IMR-90 (cell line): Measurements from ENCODE around the gene HIGD1C.

ENCODE experiments used
- CEBPB ChIP-seq: IDR thresholded peaks from 2 replicates; pipeline ENCODE4 v1.6.1; 2012; ENCODE audit warnings: low read depth, low read length, improper control_type of control experiment
- CHD1 ChIP-seq: IDR thresholded peaks from 2 replicates; pipeline ENCODE4 v1.6.1; 2012; ENCODE audit warnings: low read depth, low read length, improper control_type of control experiment
- FOS ChIP-seq: fragments of 150-350 bp; IDR thresholded peaks from 2 replicates; pipeline ENCODE4 v1.6.1; 2016; ENCODE audit warnings: low read depth, low read length
- MAFK ChIP-seq: IDR thresholded peaks from 2 replicates; pipeline ENCODE4 v1.6.1; 2012; ENCODE audit warnings: low read depth, low read length, improper control_type of control experiment
- MXI1 ChIP-seq: IDR thresholded peaks from 2 replicates; pipeline ENCODE4 v1.6.1; 2012; ENCODE audit warnings: low read depth, mild to moderate bottlenecking, low read length, moderate library complexity, borderline replicate concordance
- POLR2A ChIP-seq: IDR thresholded peaks from 2 replicates; pipeline ENCODE4 v1.6.1; 2012; ENCODE audit warnings: mild to moderate bottlenecking, low read depth, low read length
- RAD21 ChIP-seq: IDR thresholded peaks from 2 replicates; pipeline ENCODE4 v1.6.1; 2012; ENCODE audit warnings: low read length, improper control_type of control experiment
- RCOR1 ChIP-seq: IDR thresholded peaks from 2 replicates; pipeline ENCODE4 v1.6.1; 2012; ENCODE audit warnings: mild to moderate bottlenecking, low read length, improper control_type of control experiment; ENCODE audit not compliant: insufficient replicate concordance
- RFX5 ChIP-seq: IDR thresholded peaks from 2 replicates; pipeline ENCODE4 v1.8.0; 2012; ENCODE audit warnings: low read depth, mild to moderate bottlenecking, low read length, moderate library complexity
- TF ChIP-seq, protein P1 (sequence below): conservative IDR thresholded peaks from 2 replicates; pipeline ENCODE4 v1.5.1; 2012; ENCODE audit warnings: mild to moderate bottlenecking, low read depth, low read length, improper control_type of control experiment

DNA sequence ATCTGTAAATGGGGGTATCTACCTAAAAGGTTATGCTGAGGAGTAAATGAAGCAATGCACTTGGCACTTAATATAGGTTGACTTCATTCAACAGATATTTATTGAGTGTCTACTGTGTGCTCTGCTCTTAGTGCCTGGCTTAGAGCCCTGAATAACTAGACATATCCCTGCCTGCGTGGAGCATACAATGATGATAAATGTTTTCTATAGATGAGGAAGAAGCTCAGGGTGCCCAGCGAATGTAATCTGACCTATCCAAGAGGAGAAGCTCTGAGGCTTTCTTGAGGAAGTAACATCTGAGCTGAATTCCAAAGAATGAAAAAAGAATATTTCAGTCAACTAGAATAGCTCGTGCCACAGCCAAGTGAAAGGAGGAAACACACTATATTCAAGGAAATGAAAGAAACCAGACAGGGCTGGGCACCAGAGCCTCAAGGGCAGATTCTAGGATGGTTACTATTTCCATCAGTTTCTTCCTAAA is 17.9 kb upstream of the HIGD1C start:
- TF ChIP-seq, protein P1, sequence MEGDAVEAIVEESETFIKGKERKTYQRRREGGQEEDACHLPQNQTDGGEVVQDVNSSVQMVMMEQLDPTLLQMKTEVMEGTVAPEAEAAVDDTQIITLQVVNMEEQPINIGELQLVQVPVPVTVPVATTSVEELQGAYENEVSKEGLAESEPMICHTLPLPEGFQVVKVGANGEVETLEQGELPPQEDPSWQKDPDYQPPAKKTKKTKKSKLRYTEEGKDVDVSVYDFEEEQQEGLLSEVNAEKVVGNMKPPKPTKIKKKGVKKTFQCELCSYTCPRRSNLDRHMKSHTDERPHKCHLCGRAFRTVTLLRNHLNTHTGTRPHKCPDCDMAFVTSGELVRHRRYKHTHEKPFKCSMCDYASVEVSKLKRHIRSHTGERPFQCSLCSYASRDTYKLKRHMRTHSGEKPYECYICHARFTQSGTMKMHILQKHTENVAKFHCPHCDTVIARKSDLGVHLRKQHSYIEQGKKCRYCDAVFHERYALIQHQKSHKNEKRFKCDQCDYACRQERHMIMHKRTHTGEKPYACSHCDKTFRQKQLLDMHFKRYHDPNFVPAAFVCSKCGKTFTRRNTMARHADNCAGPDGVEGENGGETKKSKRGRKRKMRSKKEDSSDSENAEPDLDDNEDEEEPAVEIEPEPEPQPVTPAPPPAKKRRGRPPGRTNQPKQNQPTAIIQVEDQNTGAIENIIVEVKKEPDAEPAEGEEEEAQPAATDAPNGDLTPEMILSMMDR: no peak
- TF ChIP-seq CEBPB (no peak), RCOR1 (no peak), RAD21 (no peak), POLR2A (no peak), MXI1 (no peak), MAFK (no peak), FOS (no peak), RFX5 (no peak), CHD1 (no peak)
